Left hindlimb (tissue), 1 donor: Measurements from ENCODE around the gene THOC6.
A peak's percentile ranks its signal among the peaks of the same experiment; 100 is the strongest.
"Not testable (repeated sequence)": the region's sequence is repeated elsewhere in the genome, so short reads cannot be mapped to it uniquely, and the experiment has no call there.

Experiments
- DNase-seq: peaks from one replicate; pipeline ENCODE4 v3.0.0-alpha.2; 2018

The THOC6 gene

DNA sequence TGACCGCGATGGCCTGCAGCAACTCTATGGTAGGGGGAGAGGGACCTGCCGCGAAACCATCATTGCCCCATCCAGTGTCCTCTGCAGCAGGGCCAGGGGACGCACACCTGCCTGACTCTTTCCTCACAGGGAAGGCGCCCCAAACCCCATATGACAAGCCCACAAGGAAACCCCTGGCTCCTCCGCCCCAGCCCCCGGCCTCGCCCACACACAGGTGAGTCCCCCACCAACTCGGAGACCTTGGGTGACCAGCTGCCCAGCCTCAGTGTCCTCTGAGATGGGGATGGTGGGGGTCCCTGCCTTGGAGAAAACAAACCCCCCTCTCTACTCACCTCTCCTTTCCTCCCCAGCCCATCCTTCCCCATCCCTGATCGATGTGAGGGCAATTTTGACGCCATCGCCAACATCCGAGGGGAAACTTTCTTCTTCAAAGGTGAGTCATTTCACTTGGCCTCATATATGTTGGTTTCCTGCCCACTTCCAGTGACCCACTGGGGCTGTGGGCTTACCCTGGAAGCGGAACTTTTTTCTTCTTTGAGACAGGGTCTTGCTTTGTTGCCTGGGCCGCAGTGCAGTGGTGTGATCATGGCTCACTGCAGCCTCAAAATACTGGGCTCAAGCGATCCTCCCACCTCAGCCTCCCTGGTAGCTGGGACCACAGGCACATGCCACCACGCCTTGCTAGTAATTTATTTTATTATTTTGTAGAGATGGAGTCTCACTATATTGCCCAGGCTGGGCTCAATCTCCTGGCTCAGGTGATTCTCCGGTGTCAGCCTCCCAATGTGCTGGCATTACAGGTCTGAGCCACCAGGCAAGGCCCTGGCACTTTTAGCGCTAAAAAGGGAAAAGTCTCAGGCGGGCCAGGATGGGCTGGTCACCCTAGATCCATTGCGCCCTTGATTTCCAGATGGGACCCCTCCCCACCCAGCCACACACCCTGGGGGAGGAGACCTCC is 33.6 kb downstream of the THOC6 start:
- no peak for DNase-seq

DNA sequence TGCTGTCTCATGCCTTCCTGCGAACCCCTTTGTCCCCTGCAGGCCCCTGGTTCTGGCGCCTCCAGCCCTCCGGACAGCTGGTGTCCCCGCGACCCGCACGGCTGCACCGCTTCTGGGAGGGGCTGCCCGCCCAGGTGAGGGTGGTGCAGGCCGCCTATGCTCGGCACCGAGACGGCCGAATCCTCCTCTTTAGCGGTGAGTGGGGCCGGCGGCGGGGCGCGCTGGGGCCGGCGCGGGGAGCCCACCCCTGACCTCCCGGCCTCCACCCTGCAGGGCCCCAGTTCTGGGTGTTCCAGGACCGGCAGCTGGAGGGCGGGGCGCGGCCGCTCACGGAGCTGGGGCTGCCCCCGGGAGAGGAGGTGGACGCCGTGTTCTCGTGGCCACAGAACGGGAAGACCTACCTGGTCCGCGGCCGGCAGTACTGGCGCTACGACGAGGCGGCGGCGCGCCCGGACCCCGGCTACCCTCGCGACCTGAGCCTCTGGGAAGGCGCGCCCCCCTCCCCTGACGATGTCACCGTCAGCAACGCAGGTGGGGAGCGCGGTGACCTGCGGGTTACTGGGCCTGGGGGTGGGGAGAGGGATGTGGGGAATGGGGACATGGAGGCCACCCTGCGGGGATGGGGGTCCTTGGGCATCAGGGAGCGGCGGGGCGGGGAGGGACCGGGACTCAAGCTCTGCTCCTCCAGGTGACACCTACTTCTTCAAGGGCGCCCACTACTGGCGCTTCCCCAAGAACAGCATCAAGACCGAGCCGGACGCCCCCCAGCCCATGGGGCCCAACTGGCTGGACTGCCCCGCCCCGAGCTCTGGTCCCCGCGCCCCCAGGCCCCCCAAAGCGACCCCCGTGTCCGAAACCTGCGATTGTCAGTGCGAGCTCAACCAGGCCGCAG is 34.5 kb downstream of the THOC6 start:
- peak; percentile 56 for DNase-seq

DNA sequence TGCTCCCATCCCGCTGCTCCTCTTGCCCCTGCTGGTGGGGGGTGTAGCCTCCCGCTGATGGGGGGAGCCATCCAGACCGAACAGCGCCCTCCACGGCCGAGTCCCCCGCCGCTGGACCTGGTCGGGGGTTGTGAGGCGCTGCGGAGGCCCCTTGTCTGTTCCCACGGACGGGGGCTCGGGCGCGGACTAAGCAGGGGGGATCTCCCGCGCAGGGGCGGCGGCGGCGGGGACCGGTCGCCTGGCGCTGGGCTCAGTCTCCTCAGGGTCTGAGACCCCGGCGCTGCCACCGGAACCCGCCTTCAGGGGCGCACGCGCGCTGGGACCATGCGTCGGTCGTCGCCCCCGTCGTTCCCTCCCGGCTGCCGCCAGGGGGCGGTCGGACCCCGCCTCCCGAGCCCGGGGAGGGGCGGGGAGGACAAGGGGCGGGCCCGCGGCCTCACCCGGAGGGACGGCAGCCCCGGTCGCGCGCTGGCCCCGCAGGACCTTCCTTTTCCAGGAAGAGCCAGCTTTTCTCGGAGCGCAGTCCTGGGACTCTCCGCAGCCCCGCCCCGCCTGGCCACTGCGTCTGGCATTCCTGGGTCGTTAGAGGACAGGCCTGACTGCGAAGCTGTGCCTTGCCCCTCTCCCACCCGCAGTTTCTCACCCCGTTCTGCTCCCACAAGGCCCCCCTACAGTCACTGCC is 35.3 kb downstream of the THOC6 start:
- peak; percentile 91 for DNase-seq

DNA sequence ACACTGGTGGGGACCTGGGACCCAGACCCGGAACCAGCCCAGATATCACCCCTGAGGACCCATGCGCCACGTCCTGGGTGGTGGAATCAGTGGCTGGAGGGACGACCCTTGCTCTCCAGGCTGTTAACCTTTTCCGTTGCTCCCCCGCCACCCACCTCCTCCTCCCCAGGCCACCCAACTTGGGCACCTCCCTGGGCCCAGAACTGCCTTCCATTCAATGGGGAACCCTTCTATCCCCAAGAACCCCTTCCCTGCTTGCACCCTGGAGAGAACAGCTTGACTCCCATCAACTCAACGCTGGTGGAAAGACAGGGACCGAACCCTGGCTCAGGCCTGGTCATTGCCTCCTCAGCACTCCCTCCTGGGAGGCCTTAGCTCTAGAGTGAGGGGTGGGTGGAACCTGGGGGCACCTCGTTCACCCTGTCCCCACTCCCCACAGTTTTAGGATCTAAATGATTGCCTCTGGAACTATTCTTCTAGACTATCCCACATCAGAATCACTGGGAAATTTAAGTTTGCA is 35.9 kb downstream of the THOC6 start:
- no peak for DNase-seq

DNA sequence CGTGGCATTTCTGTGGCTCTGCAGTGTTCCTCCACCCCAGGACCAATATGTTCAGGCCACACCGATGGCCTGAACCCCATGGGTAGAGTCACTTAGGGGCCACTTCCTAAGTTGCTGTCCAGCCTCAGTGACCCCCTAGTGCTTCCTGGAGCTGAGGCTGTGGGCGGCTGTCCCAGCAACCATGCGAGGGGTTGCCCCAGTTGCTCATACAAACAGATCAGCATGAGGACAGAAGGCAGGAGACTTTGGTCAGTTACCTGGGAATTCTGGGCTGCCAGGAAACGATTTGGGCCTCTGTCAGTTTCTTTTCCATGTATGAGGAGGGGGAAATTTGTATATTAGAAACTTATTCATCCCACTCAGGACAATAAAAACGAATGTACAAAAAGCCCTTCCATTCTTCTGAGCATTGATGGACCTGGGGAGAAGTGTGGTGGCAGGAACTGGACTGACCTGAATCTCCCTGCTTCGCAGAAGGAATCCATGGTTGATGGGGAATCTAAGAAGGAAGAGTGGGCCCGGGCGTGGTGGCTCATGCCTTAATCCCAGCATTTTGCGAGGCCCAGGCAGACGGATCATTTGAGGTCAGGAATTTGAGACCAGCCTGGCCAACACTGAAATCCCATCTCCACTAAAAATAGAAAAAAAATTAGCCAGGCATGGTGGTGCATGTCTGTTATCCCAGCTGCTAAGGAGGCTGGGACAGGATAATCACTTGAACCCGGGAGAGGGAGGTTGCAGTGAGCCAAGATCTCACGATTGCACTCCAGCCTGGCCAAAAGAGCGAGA is 36.7 kb downstream of the THOC6 start:
- DNase-seq: no peak

DNA sequence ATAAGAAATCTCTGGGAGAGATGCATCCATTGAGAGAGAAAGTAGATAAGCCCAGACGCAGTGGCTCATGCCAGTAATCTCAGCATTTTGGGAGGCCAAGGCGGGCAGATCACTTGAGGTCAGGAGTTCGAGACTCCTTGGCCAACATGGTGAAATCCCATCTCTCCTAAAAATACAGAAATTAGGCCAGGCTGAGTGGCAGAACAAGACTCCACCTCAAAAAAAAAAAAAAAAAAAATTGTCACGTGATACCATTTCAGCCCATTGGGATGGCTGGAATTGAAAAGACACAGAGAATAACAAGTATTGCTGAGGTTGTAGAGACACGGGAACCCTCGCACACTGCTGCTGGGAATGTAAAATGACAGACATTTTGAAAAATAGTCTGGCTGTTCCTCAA is 38.7 kb downstream of the THOC6 start:
- no peak for DNase-seq

DNA sequence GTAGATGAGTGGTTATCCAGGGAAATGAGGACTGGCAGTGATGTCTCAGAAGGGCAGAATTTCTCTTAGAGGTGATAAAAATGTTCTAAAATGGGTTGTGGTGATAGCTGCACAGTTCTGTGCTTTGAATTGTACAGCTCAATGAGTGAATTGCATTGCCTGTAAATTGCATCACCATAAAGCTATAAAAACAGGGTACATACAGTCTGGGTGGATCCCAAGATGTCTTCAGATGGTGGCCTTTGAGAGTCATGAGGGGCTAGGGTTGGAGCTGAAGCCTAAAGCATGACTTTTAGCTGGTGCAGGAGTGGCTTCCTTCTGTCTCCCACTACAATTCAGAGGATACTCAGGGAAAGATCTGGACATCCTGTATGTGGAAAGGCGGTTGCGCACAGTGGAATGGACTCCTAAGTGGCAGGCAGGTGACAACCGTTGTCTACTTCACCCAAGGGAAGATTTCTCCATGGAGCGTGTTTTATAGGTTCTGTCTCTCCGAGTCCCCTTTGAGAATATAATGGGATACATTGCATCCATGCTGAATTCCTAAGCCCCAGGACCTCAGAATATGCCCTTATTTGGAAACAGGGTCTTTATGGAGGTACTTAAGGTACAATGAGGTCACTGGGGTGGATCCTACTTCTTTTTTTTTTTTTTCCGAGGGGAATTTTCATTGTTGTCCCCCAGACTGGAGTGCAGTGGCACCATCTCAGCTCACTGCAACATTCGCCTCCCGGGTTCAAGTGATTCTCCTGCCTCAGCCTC is 40.0 kb downstream of the THOC6 start:
- DNase-seq: no peak

DNA sequence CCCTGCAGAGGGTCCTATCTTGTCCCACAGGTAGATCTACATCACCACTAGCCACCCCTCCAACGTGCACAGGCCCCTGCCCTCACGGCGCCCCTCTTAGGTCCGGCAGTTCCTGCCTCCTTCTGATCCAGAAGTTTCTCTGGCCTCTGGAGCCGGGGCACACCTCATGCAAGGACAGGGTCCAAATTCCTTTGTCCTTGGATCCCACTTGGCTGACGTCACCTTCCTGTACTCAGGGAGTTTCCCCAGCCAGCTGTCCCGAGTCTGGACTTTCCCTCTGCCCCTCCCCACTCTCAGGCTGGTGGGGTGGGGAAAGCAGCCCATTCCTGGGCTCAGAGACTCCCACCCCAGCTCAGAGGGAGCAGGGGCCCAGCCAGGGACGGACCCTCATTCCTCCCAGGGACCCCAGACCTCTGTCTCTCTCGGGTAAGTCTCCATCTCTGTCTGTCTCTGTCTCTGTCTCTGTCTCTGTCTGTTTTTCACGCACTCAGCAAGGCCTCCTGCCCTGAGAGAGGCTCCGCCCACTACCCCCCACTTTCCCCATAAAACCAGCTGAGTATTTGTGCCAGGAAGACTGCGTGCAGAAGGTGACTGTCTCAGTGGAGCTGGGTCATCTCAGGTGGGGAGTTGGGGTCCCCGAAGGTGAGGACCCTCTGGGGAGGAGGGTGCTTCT is 41.4 kb downstream of the THOC6 start, which contains the start of gene IL32:
Gene IL32 (plus strand): TSS at position 572 of the 673 bp plus-strand sequence. CDS start 172 bp downstream, outside the sequence.
- DNase-seq: peak; percentile 77

DNA sequence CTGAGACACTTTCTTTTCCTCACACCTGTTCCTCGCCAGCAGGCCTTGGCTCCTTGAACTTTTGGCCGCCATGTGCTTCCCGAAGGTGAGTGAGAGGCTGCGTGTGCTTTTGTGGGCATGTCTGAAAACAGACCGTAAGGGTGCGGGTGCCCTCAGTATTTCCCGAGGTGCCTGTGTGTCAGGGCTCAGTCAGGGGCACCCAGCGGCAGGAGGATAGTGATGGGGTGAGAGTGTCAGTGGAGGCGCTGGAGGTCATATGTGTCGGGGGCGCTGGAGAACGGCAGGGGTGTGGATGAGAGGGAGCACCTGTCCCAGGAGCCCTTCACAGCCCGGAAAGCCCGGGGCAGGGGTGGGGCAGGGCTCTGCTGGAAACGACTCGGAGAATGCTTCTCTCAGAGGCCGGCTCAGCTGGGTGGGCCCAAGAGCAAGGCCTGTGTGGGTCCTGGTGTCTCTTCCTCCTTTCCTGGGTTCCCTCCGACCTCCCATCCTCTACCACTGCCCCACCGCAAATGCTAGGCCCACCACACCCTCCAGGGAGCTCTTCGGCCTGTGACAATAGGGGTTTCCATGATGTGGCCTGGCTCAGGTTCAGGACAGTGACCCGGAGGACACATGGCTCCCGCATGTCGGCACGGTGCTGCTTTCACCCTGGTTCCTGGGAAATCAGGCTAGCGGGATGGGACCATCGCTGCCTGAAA is 42.1 kb downstream of the THOC6 start:
- no peak for DNase-seq

DNA sequence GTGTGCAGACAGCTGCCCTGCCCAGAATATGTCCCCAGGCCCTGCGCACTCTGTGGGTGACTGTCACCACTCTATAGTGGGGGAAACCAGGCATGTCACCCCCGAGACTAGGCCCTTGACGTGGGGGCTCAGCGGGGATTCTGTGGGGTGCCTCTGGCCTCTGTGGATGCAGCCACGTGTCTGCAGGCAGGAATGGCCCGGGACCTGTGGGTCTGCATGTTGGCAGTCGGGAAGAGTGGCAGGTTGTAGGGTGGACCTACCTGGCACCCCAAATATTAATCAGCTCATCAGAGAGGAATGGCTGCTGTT is 42.6 kb downstream of the THOC6 start:
- no peak for DNase-seq

DNA sequence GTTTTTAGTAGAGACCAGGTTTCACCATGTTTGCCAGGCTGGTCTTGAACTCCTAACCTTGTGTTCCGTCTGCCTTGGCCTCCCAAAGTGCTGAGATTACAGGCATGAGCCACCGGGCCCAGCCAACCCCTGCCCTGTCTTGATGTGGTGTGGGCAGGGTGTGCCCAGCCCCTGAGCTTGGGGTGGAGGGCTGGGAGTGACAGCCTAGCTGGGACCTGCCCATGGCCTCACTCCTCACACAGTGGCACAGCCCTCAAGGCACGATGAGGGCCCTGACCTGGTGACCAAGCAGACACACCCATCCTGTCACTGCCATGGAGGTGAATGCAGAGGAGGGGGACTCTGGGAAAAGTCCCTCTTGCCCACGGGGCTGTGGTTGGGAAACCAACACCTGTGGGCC is 44.7 kb downstream of the THOC6 start:
- DNase-seq: no peak

DNA sequence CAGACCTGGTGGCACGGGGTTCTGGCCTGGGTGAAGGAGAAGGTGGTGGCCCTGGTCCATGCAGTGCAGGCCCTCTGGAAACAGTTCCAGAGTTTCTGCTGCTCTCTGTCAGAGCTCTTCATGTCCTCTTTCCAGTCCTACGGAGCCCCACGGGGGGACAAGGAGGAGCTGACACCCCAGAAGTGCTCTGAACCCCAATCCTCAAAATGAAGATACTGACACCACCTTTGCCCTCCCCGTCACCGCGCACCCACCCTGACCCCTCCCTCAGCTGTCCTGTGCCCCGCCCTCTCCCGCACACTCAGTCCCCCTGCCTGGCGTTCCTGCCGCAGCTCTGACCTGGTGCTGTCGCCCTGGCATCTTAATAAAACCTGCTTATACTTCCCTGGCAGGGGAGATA is 45.3 kb downstream of the THOC6 start:
- DNase-seq: not testable (repeated sequence)

DNA sequence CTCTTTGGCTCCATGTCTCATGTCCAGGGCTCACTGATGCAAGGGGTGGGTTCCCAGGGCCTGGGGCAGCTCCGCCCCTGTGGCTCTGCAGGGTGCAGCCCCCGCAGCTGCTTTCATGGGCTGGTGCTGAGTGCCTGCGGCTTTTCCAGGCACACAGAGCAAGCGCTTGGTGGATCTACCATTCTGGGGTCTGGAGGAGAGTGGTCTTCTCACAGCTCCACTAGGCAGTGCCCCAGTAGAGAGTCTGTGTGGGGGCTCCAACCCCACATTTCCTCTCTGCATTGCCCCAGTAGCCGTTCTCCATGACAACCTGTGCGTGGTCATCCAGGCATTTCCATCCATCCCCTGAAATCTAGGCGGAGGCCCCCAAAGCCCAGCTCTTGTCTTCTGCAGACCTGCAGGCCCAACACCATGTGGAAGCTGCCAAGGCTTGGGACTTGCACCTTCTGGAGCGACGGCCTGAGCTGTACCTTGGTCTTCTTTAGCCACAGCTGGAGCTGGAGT is 46.8 kb downstream of the THOC6 start:
- no peak for DNase-seq

DNA sequence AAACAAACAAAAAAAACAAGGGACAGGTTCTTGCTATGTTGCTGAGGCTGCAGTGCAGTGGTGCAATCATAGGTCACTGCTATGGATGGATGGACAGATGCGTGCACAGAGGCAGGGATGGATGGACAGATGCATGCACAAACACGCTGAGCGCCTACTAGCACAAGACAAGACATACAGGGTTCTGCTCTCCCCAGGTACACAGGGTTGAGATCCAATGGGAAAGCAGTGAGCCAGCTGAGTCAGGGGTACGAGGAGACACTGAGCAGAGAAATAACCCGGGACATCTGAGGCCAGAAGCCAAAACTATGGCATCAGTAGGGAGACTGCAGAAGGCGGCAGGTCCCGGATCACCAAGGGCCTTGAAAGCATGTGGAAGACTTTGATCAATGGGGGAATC is 47.8 kb downstream of the THOC6 start:
- DNase-seq: no peak

DNA sequence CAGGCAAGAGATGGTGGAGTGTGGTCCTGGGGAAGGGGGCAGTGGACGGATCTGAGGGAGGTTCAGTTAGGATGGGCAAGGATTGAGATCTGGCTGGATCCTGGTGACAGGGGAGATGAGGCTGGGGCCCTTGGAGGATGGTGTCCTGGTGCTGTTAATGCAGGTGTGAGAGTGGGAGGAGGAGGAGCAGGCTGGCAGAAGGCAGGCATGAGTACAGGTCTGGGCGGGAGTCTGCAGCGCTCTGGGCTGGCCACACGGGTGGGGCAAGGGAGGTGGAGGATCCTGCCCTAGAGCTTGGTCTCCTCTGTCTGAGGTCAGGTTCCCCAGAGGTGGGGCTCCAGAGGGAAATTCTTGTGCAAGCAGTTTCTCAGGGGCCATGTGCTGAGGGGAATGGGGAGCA is 48.3 kb downstream of the THOC6 start:
- DNase-seq: not testable (repeated sequence)

DNA sequence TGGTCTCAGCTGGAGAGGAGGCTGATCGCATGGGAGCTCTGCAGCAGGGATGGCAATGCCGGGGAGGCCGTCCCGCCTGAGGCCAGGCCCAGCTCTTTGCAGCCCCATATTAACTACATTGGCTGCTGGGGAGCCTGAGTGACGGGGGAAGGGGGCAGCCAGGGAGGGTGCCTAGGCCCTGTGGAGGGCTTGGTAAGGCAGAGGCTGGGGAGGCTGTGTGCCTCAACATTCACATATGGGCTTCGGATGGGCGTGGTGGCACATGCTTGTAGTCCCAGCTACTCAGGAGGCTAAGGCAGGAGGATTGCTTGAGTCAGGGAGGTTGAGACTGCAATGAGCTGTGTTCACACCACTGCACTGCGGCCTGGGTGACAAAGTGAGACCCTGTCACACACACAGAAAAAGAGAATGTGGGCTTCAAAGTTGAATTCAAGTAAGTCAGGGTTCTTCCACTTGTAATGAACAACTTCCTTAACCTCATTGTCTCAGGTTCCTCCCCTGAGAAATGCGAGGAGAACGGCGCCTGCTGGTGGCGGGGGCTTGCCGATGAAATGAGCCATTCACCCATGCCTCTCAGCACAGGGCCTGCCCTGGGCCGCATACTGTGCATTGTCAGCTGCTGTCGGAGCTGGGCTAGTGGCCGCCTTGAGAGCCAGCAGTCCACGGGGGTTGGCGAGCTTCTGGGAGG is 48.9 kb downstream of the THOC6 start:
- not testable (repeated sequence) for DNase-seq

DNA sequence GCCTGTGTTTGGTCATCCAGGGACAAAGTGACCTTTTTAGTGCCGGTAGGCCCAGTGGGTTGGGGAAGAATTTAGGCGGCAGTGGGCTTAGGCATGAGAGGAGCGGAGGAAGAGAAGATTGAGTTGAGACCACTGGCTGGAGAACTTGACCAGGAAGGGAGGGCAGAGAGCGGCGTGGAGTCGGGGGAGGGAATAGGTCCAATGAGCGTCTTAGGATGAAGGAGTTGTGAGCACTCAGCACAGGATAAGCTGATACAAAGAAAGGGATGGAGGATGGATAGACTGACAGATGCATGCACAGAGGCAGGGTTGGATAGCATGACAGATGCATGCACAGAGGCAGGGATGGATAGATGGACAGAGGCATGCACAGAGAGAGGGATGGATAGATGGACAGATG is 49.6 kb downstream of the THOC6 start:
- no peak for DNase-seq

DNA sequence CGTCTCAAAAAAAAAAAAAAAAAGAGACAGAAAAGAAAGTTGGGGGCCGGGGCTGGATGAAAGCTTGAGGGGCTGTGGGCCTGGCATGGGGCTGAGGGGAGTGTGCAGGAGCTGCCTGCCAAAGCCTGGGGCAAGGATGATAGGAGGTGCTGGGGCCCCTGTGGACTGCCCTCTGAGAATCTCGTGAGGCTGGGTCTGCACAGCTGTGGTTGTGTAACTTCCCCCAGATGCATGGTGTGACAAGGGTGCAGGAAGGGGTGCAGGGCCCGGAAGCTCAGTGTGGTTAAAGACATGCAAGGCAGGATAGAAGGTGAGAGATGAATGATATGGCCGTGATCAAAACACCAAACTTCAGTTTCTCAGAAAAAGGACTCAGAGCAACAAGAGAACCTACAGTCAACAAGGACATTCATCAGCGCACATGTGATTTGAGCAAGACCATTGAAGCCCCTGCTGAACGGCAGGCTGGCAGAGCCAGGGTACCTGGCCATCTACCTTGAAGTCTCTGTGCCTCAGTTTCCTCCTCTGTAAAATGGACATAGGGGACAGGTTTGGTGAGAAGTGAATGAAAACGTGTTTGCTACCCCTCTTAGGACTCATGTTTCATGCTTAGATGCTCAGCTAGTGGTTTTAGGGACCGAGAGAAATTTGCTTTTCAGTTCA is 51.2 kb downstream of the THOC6 start:
- no peak for DNase-seq

DNA sequence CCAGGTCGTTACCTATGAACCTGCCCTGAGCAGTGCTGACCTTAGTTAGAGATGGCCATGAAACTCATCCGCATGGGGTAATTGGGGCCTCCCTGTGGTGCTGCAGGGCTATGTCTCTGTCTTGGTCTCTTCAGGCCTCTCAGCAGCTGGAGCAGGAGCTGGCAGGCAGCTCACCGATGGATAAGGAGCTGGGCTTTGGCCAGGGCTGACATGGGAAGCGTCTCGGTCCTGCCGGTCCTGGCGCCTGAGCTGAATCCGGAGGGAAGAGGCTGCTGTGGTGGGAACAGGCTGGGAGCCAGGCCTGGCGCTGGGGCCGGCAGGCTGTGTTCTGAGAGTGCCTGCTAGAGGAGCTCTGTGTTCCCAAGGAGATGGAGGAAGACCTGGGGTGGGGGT is 51.7 kb downstream of the THOC6 start:
- no peak for DNase-seq
